Transverse colon (tissue), 4 donors: ENCODE data around the gene RTRAF.

ENCODE experiments used
- POLR2A ChIP-seq: fragments of 450-650 bp; IDR thresholded peaks from one replicate; pipeline ENCODE4 v1.6.1; 2016; ENCODE audit warnings: antibody characterized with exemption, mild to moderate bottlenecking, moderate library complexity
- POLR2AphosphoS5 ChIP-seq, 3 donors: sonication (generic); formaldehyde crosslinking; IDR thresholded peaks; one replicate each; pipeline ENCODE4 v1.6.1; 2016; ENCODE audit warnings: antibody characterized with exemption in 3 of 3
- TF ChIP-seq, protein P1 (sequence below), 5 experiments: fragments of 200-600 bp in 3 of 5; fragments of 450-650 bp in 2 of 5; sonication (generic) in 3 of 5; IDR thresholded peaks; 1 replicate in 2 of 5; 2 replicates in 3 of 5; pipeline ENCODE4 v1.5.1; 2016 to 2017; ENCODE audit warnings: antibody characterized with exemption in 5 of 5, inconsistent platforms in 3 of 5, mild to moderate bottlenecking in 2 of 5, moderate library complexity in 1 of 5

DNA sequence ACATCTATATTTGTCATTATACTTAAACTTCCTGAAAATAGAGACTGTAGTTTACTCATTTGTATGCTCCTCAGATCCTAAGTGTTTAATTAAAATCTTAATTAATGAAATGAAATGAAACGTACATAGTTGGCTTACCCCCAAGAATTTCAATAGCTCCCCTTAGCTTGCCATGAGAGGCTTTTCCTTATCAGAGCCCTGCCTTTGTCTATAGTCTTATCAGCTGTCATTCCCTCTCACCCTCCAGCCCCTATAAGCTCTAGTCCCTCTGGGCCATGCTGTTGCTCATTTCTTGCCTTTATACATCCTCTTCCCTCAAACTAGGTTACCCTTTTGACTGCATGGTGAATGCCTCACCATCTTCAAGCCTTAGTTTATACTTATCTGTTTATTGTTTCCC lies 1.1 kb upstream of the RTRAF start:
- TF ChIP-seq, protein P1, sequence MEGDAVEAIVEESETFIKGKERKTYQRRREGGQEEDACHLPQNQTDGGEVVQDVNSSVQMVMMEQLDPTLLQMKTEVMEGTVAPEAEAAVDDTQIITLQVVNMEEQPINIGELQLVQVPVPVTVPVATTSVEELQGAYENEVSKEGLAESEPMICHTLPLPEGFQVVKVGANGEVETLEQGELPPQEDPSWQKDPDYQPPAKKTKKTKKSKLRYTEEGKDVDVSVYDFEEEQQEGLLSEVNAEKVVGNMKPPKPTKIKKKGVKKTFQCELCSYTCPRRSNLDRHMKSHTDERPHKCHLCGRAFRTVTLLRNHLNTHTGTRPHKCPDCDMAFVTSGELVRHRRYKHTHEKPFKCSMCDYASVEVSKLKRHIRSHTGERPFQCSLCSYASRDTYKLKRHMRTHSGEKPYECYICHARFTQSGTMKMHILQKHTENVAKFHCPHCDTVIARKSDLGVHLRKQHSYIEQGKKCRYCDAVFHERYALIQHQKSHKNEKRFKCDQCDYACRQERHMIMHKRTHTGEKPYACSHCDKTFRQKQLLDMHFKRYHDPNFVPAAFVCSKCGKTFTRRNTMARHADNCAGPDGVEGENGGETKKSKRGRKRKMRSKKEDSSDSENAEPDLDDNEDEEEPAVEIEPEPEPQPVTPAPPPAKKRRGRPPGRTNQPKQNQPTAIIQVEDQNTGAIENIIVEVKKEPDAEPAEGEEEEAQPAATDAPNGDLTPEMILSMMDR (IDR thresholded peaks at IDR 0.05): no peak
- TF ChIP-seq POLR2AphosphoS5 (IDR thresholded peaks at IDR 0.05) (no peak), POLR2A (no peak)
